Activated naive CD4-positive, alpha-beta T cell treated with anti-CD3 and anti-CD28 coated beads, Interleukin-2, amount 50 U/mL, for 16 hours (primary cell): ENCODE data around the gene CCDC85C.

Source experiments
- DNase-seq: peaks from one replicate; pipeline ENCODE4 v3.0.0-alpha.2; 2020

The CCDC85C gene

DNA sequence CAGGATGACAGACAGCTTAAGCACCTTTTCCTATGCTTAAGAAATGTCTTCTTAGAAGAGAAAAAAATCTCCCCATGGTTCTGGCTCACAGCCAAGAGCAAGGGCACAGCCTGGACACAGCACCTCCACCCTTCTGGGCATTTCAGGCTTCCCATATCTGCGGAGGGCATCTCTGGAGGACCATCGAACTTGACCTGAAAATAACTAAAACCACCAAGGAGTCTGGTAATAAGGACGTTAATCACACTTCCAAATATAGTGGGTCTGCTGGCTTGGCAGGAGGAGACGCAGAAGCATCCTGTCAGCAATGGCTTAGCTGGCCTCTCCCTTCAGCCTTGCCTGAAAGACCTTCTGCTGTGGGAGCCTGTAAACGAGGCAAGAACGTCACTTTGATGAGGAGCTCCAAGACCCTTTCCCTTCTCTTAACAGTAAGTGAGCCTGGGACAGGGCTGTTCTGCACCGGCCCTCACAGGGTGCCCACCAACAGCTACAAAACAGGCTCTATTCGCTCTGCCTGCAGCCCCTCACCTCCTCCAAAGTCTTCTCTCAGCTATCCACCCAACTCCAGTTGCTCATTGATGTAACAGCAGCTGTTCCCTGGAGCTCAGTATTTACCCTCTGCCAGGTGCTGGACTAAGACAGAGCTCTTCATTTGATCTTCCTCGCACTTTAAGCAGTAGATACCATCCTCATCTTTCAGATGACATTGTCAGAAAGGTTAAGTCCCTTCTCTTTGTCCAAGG lies 136.5 kb downstream of the CCDC85C start:
- no peak for DNase-seq

DNA sequence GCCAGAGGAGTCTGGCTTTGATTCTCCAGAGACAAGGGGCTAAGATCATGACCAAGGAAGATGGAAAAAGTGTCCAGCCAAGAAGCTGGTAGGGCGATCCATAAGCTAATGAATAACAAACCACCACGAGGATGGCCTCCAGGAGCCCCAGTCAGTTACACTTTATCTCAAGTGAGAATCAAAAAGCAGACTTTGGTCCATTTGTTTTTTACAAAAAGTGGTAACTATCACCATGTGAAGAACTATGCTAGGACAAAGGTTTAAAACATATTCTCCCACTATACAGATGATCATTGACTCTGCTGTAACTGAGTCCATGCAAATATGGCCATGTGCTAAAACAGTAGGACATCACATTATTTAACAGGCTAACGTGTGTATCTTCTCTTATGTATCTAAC lies 137.2 kb downstream of the CCDC85C start:
- DNase-seq = no peak

DNA sequence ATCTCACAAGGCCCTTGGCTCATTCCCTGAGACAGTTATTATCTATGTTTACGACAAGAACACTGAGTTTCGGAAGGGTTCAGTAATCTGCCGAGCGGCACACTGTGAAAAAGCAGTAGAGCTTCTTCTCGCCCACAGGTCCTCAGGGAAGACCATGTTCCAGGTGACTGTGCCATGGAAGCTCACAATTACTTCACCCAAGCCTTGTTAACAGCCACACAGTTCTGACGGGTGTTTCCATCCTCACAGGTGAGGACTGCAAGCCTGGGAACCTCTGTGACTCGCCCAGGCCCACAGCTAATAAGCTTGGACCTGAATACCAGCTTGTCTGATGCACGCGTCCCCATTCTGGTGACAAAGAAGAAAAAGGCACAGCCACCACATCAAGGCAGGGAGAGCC lies 138.7 kb downstream of the CCDC85C start:
- DNase-seq = no peak

DNA sequence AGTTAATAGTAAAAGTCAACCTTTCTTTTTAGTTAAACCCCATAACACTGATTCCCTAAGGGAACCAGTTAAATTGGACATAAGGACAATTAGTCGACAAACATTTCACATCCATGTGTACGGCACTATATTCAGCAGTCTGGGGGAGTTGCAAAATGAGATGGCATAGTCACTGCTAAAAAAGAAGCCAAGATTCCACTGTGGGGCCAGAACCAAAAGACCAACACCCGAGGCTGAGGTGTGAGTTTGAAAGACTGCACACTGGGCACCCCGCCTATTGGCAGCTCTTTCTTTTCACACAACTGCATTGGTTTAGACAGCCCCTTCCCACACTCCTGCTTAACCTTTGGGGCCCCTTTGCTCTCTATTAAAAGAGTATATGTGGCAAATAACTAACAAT lies 140.0 kb downstream of the CCDC85C start:
- DNase-seq = no peak

DNA sequence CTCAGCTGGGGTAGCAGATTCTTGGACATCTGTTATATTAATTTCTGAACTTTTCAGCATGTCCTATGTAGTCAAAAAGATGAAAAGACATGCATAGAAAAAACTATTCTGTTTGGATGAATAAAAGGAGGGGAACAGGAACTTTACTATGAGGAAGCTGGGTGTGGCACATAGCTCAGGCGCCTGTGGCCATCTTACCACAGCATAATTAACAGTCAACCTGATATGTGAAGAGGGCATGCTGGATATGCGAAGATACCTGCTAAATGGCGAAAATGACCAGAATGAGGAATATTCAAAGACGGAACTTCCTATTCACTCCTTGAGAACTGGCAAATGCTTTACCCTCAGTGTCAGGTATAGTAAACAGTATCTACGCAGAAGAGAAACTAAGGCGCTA lies 141.8 kb downstream of the CCDC85C start:
- DNase-seq = no peak

DNA sequence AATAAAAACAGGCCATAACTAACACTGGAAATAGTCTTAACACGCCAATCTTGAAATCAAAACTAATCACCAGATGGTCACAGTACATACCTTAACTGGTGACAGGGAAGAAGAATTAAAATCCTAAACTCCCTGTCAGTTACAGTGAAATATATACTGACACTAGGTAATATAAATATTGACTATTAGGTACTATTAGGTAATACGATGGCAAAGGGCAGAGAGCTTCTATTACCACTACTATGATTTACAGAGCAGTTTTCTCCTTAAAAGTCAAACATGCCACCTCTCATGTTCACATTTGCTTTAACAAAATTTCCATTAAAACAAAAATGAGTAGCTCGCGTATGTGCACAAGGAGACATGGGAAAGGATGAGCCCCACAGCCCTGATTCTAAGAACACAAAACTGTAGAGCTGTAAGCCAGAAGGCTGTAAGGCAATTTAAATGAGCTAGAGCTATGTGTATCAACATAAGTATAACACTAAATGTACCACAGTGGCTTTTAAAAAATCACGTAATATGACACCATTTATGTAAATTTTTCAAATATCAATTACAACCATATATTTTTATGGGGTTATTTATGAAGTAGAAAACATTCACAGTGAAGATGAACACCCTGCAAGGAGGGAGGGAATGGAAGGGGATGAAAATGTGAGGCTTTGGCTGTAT lies 142.5 kb downstream of the CCDC85C start:
- no peak for DNase-seq

DNA sequence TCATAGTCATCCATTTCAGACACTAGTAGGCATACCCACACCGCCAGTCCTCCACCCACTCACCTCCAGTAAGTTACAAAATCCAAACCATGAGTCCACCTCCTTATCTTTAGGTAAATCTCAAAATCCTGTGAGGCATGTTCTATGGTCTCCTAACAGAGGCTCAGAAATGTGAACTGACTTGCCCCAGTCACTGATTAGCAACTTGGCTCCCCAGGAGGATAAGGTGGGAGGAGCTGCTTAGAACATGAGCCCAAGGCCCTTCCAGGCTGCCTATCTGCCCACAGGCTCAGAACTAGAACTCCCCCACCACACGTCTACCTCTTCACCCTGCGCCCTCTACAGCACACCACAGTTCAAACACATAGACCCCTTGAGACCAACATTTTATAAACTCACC lies 143.2 kb downstream of the CCDC85C start:
- no peak for DNase-seq

DNA sequence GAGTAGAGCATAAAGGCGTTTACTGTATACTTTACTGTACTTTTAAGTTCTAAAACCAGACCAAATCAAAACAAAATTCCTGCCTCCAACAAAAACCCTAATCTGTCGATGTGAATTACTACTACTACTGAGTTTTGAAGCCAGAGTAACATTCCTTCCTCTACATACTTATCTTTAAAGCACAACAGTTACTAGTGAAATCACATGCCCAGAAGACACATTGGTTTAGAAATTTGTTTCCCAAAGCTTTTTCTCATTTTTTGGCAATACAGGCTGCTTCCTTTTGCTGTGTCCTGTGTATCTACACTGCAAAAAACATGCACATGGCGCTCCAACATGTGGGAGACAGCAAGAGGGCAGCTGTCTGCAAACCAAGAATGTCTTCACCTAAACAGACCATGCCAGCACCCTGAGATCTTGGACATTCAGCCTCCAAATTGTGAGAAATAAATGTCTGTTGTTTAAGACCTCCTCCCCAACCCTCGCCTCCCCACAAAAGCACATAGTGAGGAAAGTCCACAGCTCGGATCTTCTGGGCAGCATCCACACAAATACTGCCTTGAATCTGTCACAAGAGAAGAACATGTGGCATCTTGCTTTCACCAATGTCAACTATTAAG lies 144.4 kb downstream of the CCDC85C start:
- no peak for DNase-seq

DNA sequence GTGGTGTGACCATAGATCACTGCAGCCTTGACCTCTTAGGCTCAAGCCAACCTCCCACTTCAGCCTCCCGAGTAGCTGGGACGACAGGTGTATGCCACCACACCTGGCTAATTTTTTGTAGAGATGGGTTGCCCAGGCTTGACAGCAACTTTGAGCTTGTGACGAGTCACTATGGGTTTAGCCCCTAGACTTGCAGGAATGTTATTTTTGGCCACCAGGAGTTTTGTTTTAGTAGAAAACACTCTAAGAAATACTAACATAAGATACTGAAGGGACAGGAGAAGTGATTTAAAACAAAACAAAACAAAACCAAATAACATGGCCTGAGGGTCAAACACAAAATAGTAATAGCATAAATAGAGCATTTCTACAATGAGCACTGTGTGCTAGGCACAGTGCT lies 149.8 kb downstream of the CCDC85C start:
- DNase-seq = no peak

DNA sequence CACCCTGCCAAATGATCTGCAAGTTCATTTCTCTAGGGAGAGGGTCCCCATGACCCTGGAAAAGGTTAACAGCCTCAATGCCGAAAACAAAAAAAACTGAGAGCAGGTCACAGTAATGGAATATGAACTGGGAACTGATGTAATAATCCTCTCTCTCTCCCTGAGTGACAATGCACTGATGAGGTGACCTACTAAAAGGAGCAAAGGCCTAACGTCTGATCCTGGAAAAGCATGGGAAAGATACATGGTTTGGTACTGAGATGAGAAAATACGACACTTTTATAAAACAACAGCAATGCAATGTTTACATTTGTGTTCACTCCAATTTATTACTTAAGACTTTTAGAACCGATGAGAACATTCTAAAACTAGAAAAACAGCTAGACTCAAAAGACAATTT lies 151.0 kb downstream of the CCDC85C start:
- no peak for DNase-seq

DNA sequence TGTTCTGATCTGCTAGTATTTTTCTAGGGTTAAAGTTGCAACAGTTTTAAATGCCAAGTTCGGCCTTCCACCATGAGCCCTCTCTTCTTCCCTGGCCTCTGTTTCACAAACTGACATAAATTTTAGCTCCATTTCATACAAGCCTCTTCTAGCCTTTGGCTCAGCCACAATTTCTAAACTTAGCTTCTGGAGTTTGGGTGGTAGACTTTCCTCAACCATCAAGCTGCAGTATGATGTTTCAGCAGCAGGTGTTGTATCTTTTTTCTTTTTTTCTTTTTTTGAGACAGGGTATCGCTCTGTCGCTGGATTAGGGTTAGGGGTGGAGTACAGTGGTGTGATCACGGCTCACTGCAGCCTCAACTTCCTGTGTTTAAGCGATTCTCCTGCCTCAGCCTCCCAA lies 152.8 kb downstream of the CCDC85C start:
- DNase-seq = no peak

DNA sequence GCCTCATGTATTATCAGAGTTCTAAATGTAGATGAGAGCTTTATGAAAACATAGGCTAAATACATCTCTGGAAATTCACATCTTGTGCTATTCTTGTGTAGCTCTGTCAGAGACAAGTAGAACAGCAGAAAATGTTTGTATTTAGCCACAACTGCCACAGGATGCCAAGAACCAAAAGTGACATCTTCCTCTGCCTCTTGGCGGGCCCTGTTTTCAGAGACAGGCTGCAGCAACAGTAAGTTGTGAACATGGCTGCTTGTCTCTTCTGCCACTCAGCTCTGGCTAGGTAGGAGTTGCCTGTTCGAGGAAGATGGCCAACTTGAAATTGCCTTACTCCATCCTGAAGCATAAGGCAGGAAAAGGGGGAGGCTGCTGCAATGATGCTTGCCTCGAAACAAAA lies 153.7 kb downstream of the CCDC85C start:
- no peak for DNase-seq
